ENCODE measurements around the gene RPAIN. TPM values are rescaled to one million over a fixed set of nuclear protein-coding genes. Genes with fewer than 3 reads are reported as not detected.

RPAIN gene
- total and polyA plus RNA-seq, 2 experiments from 2014 or later, result 69.7 to 115 TPM

DNA sequence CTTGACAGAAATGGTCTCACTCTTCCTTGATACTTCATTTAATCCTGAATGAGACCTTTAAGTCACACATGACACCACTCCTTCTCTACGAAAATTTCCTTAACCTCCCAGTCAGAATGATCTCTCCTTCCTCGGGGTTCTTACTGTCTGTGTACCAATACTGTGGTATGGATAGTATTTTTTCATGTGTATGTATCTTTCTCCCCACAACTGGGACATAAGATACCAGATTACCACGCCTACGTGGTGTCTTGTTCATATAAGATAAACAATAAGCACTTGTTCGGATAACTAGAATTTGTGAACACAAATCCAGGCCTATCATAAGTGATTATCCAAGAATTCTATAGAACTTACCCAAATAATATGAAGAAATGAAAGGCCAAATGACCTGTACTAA lies 11.8 kb upstream of the RPAIN start:
- no peaks in the 10 kb centered on the region for H3K27me3 Mint-ChIP-seq (ENCODE audit: insufficient read depth, low read depth, poor library complexity)
- H2AFZ ChIP-seq, result no peak overlapping the region
- no peaks in the 10 kb centered on the region for H3F3A ChIP-seq (replicated peaks; ENCODE audit: low read depth)
- H3K36me3 ChIP-seq (ENCODE audit: insufficient read depth), result peaks cover 88% of the 10 kb centered on the region
- ATAC-seq (no peak), DNase-seq (ENCODE audit: low spot score) (no peak)
- H3K4me1 ChIP-seq (ENCODE audit: insufficient read depth), result no peaks in the 10 kb centered on the region
- TF ChIP-seq ZNF114 (CRISPR knock-in tag; IDR thresholded peaks at IDR 0.05), result no peak
- TF ChIP-seq, protein P1, sequence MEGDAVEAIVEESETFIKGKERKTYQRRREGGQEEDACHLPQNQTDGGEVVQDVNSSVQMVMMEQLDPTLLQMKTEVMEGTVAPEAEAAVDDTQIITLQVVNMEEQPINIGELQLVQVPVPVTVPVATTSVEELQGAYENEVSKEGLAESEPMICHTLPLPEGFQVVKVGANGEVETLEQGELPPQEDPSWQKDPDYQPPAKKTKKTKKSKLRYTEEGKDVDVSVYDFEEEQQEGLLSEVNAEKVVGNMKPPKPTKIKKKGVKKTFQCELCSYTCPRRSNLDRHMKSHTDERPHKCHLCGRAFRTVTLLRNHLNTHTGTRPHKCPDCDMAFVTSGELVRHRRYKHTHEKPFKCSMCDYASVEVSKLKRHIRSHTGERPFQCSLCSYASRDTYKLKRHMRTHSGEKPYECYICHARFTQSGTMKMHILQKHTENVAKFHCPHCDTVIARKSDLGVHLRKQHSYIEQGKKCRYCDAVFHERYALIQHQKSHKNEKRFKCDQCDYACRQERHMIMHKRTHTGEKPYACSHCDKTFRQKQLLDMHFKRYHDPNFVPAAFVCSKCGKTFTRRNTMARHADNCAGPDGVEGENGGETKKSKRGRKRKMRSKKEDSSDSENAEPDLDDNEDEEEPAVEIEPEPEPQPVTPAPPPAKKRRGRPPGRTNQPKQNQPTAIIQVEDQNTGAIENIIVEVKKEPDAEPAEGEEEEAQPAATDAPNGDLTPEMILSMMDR (conservative IDR thresholded peaks at IDR 0.05; ENCODE audit: low read depth in 2 of 2), result no peak
- TF ChIP-seq ZNF331 (CRISPR knock-in tag; IDR thresholded peaks at IDR 0.05; ENCODE audit: low read depth), result no peak
- TF ChIP-seq, protein P2, sequence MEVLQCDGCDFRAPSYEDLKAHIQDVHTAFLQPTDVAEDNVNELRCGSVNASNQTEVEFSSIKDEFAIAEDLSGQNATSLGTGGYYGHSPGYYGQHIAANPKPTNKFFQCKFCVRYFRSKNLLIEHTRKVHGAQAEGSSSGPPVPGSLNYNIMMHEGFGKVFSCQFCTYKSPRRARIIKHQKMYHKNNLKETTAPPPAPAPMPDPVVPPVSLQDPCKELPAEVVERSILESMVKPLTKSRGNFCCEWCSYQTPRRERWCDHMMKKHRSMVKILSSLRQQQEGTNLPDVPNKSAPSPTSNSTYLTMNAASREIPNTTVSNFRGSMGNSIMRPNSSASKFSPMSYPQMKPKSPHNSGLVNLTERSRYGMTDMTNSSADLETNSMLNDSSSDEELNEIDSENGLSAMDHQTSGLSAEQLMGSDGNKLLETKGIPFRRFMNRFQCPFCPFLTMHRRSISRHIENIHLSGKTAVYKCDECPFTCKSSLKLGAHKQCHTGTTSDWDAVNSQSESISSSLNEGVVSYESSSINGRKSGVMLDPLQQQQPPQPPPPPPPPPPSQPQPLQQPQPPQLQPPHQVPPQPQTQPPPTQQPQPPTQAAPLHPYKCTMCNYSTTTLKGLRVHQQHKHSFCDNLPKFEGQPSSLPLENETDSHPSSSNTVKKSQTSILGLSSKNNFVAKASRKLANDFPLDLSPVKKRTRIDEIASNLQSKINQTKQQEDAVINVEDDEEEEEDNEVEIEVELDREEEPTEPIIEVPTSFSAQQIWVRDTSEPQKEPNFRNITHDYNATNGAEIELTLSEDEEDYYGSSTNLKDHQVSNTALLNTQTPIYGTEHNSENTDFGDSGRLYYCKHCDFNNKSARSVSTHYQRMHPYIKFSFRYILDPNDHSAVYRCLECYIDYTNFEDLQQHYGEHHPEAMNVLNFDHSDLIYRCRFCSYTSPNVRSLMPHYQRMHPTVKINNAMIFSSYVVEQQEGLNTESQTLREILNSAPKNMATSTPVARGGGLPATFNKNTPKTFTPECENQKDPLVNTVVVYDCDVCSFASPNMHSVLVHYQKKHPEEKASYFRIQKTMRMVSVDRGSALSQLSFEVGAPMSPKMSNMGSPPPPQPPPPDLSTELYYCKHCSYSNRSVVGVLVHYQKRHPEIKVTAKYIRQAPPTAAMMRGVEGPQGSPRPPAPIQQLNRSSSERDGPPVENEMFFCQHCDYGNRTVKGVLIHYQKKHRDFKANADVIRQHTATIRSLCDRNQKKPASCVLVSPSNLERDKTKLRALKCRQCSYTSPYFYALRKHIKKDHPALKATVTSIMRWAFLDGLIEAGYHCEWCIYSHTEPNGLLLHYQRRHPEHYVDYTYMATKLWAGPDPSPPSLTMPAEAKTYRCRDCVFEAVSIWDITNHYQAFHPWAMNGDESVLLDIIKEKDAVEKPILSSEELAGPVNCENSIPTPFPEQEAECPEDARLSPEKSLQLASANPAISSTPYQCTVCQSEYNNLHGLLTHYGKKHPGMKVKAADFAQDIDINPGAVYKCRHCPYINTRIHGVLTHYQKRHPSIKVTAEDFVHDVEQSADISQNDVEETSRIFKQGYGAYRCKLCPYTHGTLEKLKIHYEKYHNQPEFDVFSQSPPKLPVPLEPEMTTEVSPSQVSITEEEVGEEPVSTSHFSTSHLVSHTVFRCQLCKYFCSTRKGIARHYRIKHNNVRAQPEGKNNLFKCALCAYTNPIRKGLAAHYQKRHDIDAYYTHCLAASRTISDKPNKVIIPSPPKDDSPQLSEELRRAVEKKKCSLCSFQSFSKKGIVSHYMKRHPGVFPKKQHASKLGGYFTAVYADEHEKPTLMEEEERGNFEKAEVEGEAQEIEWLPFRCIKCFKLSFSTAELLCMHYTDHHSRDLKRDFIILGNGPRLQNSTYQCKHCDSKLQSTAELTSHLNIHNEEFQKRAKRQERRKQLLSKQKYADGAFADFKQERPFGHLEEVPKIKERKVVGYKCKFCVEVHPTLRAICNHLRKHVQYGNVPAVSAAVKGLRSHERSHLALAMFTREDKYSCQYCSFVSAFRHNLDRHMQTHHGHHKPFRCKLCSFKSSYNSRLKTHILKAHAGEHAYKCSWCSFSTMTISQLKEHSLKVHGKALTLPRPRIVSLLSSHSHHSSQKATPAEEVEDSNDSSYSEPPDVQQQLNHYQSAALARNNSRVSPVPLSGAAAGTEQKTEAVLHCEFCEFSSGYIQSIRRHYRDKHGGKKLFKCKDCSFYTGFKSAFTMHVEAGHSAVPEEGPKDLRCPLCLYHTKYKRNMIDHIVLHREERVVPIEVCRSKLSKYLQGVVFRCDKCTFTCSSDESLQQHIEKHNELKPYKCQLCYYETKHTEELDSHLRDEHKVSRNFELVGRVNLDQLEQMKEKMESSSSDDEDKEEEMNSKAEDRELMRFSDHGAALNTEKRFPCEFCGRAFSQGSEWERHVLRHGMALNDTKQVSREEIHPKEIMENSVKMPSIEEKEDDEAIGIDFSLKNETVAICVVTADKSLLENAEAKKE (CRISPR knock-in tag; IDR thresholded peaks at IDR 0.05), result no peak
- no peak for TF ChIP-seq EZH2phosphoT487 (IDR thresholded peaks at IDR 0.05; ENCODE audit: unreplicated experiment)
- TF ChIP-seq NANOG (IDR thresholded peaks at IDR 0.05; ENCODE audit: borderline replicate concordance), result no peak
- no peak for TF ChIP-seq JUNB (IDR thresholded peaks at IDR 0.05; ENCODE audit: unreplicated experiment)
- TF ChIP-seq, protein P3, sequence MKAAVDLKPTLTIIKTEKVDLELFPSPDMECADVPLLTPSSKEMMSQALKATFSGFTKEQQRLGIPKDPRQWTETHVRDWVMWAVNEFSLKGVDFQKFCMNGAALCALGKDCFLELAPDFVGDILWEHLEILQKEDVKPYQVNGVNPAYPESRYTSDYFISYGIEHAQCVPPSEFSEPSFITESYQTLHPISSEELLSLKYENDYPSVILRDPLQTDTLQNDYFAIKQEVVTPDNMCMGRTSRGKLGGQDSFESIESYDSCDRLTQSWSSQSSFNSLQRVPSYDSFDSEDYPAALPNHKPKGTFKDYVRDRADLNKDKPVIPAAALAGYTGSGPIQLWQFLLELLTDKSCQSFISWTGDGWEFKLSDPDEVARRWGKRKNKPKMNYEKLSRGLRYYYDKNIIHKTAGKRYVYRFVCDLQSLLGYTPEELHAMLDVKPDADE (IDR thresholded peaks at IDR 0.05), result no peak
- no peak for TF ChIP-seq REST (IDR thresholded peaks at IDR 0.05; ENCODE audit: unreplicated experiment)
- TF ChIP-seq POLR2AphosphoS5 (IDR thresholded peaks at IDR 0.05; ENCODE audit: low read depth), result no peak
- TF ChIP-seq EZH2 (IDR thresholded peaks at IDR 0.05; ENCODE audit: low read depth, unreplicated experiment), result no peak
- no peak for TF ChIP-seq CREB1 (CRISPR knock-in tag; IDR thresholded peaks at IDR 0.05; ENCODE audit: low read depth)
- TF ChIP-seq STAT1 (IDR thresholded peaks at IDR 0.05; ENCODE audit: unreplicated experiment), result no peak
- H3K27me3 ChIP-seq (ENCODE audit: insufficient read depth), result no peaks in the 10 kb centered on the region
- no peak overlapping the region for H3K4me3 ChIP-seq
- peaks cover 47% of the 10 kb centered on the region; the same call in 1 of the 2 replicates for H4K20me1 ChIP-seq (replicated peaks; ENCODE audit: insufficient read depth)
- H3K27ac ChIP-seq (ENCODE audit: low read depth), result no peak overlapping the region
- no peaks in the 10 kb centered on the region for H3K4me1 Mint-ChIP-seq
- no peak overlapping the region for H3K4me3 Mint-ChIP-seq
- peaks cover 26% of the 10 kb centered on the region for H3K36me3 Mint-ChIP-seq (ENCODE audit: low read depth)
- H3K9me2 ChIP-seq (ENCODE audit: insufficient read depth), result no peaks in the 10 kb centered on the region
- H3K9me3 Mint-ChIP-seq, result no peaks in the 10 kb centered on the region
- no peak overlapping the region for H3K4me2 ChIP-seq
- peaks cover 36% of the 10 kb centered on the region for H3K79me2 ChIP-seq (replicated peaks; ENCODE audit: insufficient read depth)
- no peak overlapping the region for H3K27ac Mint-ChIP-seq
